HL-60 (cell line): Measurements from ENCODE around the gene DDX28.

ENCODE experiments used
- GABPA ChIP-seq: IDR thresholded peaks from 2 replicates; pipeline ENCODE4 v1.6.1; 2012; ENCODE audit warnings: low read depth
- POLR2AphosphoS5 ChIP-seq: IDR thresholded peaks from 2 replicates; pipeline ENCODE4 v1.6.1; 2012; ENCODE audit warnings: low read depth
- TF ChIP-seq, protein P1 (sequence below): IDR thresholded peaks from one replicate; pipeline ENCODE4 v1.5.1; 2011; ENCODE audit warnings: low read length, control low read depth, inconsistent platforms; ENCODE audit not compliant: insufficient read depth

- TF ChIP-seq, protein P1, sequence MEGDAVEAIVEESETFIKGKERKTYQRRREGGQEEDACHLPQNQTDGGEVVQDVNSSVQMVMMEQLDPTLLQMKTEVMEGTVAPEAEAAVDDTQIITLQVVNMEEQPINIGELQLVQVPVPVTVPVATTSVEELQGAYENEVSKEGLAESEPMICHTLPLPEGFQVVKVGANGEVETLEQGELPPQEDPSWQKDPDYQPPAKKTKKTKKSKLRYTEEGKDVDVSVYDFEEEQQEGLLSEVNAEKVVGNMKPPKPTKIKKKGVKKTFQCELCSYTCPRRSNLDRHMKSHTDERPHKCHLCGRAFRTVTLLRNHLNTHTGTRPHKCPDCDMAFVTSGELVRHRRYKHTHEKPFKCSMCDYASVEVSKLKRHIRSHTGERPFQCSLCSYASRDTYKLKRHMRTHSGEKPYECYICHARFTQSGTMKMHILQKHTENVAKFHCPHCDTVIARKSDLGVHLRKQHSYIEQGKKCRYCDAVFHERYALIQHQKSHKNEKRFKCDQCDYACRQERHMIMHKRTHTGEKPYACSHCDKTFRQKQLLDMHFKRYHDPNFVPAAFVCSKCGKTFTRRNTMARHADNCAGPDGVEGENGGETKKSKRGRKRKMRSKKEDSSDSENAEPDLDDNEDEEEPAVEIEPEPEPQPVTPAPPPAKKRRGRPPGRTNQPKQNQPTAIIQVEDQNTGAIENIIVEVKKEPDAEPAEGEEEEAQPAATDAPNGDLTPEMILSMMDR: no peak
- no peak for TF ChIP-seq POLR2AphosphoS5
- TF ChIP-seq GABPA: no peak
Observed at GRCh38 chr16:68059804-68060203, 36.8 kb upstream of the DDX28 start.
